HG03342 (cell line): ENCODE measurements around the gene ANLN.
"Not testable (repeated sequence)": the region's sequence is repeated elsewhere in the genome, so short reads cannot be mapped to it uniquely, and the experiment has no call there.

Source experiments
- ATAC-seq: cut with Tn5 transposase; IDR thresholded peaks from one replicate; pipeline ENCODE4 v1.9.1; 2021; ENCODE audit warnings: mild to moderate bottlenecking, moderate library complexity; ENCODE audit not compliant: unreplicated experiment

Gene ANLN

GRCh38 chr7:36460811-36461429 lies 71.3 kb downstream of the ANLN start:
- ATAC-seq = no peak

- no peak for ATAC-seq
Observed at GRCh38 chr7:36462551-36463137, 73.0 kb downstream of the ANLN start.

- no peak for ATAC-seq
Observed at GRCh38 chr7:36464271-36464670, 74.6 kb downstream of the ANLN start.

- not testable (repeated sequence) for ATAC-seq
Observed at GRCh38 chr7:36466001-36466400, 76.3 kb downstream of the ANLN start.

GRCh38 chr7:36468370-36469101 lies 78.9 kb downstream of the ANLN start:
- ATAC-seq = no peak

- ATAC-seq = no peak
Observed at GRCh38 chr7:36469236-36469635, 79.6 kb downstream of the ANLN start.

GRCh38 chr7:36472141-36472729 lies 82.6 kb downstream of the ANLN start:
- no peak for ATAC-seq

GRCh38 chr7:36473454-36474282 lies 84.0 kb downstream of the ANLN start:
- no peak for ATAC-seq

- ATAC-seq = no peak
Observed at GRCh38 chr7:36474283-36475010, 84.8 kb downstream of the ANLN start.

GRCh38 chr7:36475011-36475342 lies 85.3 kb downstream of the ANLN start:
- no peak for ATAC-seq

- ATAC-seq = no peak
Observed at GRCh38 chr7:36475381-36475780, 85.7 kb downstream of the ANLN start.

- no peak for ATAC-seq
Observed at GRCh38 chr7:36478745-36479144, 89.1 kb downstream of the ANLN start.

- not testable (repeated sequence) for ATAC-seq
Observed at GRCh38 chr7:36483853-36484252, 94.2 kb downstream of the ANLN start.

- no peak for ATAC-seq
Observed at GRCh38 chr7:36484265-36484664, 94.6 kb downstream of the ANLN start.

- ATAC-seq = no peak
Observed at GRCh38 chr7:36486336-36486735, 96.7 kb downstream of the ANLN start.

GRCh38 chr7:36487756-36488336 lies 98.2 kb downstream of the ANLN start:
- no peak for ATAC-seq

GRCh38 chr7:36488672-36489071 lies 99.0 kb downstream of the ANLN start:
- not testable (repeated sequence) for ATAC-seq

GRCh38 chr7:36490419-36490830 lies 100.8 kb downstream of the ANLN start:
- ATAC-seq = no peak

- ATAC-seq = no peak
Observed at GRCh38 chr7:36491317-36491716, 101.7 kb downstream of the ANLN start.

GRCh38 chr7:36496576-36496975 lies 106.9 kb downstream of the ANLN start:
- no peak for ATAC-seq
